CD14-positive monocyte (primary cell): ENCODE measurements around the gene HPCA. TPM values are rescaled to one million over a fixed set of nuclear protein-coding genes. Genes with fewer than 3 reads are reported as not detected.

Source experiments
- DNase-seq, 3 donors: peaks; one replicate each; pipeline ENCODE4 v3.0.0-alpha.2; 2011 to 2022
- H2AFZ ChIP-seq: 2 replicates; pipeline ENCODE4 v1.6.0; 2012; ENCODE audit warnings: mild to moderate bottlenecking, low read depth, low read length, inconsistent platforms; ENCODE audit not compliant: insufficient read depth, poor library complexity, severe bottlenecking
- H3K27ac ChIP-seq, 2 donors: 1 replicate in 1 of 2; 2 replicates in 1 of 2; pipeline ENCODE4 v1.5.1; 2012 to 2013; ENCODE audit warnings: low read length in 2 of 2, control low read depth in 1 of 2, inconsistent platforms in 1 of 2, low read depth in 1 of 2, mild to moderate bottlenecking in 1 of 2
- H3K27me3 ChIP-seq, 2 donors: one replicate each; pipeline versions ENCODE4 v1.6.0 to v1.6.1; 2011 to 2013; ENCODE audit warnings: low read length in 2 of 2; ENCODE audit not compliant: control insufficient read depth in 2 of 2, insufficient read depth in 2 of 2
- H3K36me3 ChIP-seq, 2 donors: replicated peaks in 1 of 2; 1 replicate in 1 of 2; 2 replicates in 1 of 2; pipeline versions ENCODE4 v1.5.1 to v1.6.1; 2012 to 2013; ENCODE audit warnings: low read length in 2 of 2, control low read depth in 1 of 2, inconsistent platforms in 1 of 2, mild to moderate bottlenecking in 1 of 2; ENCODE audit not compliant: insufficient read depth in 2 of 2, control insufficient read depth in 1 of 2
- H3K4me1 ChIP-seq, 2 donors: 1 replicate in 1 of 2; 2 replicates in 1 of 2; pipeline versions ENCODE4 v1.5.1 to v1.6.1; 2012 to 2013; ENCODE audit warnings: low read length in 2 of 2, control low read depth in 1 of 2, inconsistent platforms in 1 of 2, mild to moderate bottlenecking in 1 of 2, moderate library complexity in 1 of 2; ENCODE audit not compliant: insufficient read depth in 2 of 2, control insufficient read depth in 1 of 2
- H3K4me2 ChIP-seq: replicated peaks from 2 replicates; pipeline ENCODE3; 2012; ENCODE audit warnings: low read length, moderate library complexity, mild to moderate bottlenecking; ENCODE audit not compliant: poor library complexity, severe bottlenecking; ENCODE audit errors: extremely low read depth
- H3K4me3 ChIP-seq, 3 experiments: fragments of 200-600 bp in 1 of 3; sonication (generic) in 1 of 3; replicated peaks in 1 of 3; 1 replicate in 2 of 3; 2 replicates in 1 of 3; pipeline ENCODE4 v1.5.1; 2011 to 2013; ENCODE audit warnings: low read length in 3 of 3, mild to moderate bottlenecking in 3 of 3, control low read depth in 2 of 3, low read depth in 2 of 3, inconsistent platforms in 1 of 3, moderate library complexity in 1 of 3
- H3K79me2 ChIP-seq: 2 replicates; pipeline ENCODE4 v1.6.0; 2012; ENCODE audit warnings: mild to moderate bottlenecking, control low read depth, inconsistent platforms, low read length, moderate library complexity; ENCODE audit not compliant: insufficient read depth
- H3K9ac ChIP-seq: 2 replicates; pipeline ENCODE4 v1.6.0; 2017; ENCODE audit warnings: low read length, mild to moderate bottlenecking; ENCODE audit not compliant: insufficient read depth, poor library complexity, severe bottlenecking
- H3K9me3 ChIP-seq, 2 donors: replicated peaks in 1 of 2; 1 replicate in 1 of 2; 2 replicates in 1 of 2; pipeline versions ENCODE4 v1.5.1 to v1.6.1; 2012 to 2013; ENCODE audit warnings: low read length in 2 of 2, control low read depth in 1 of 2; ENCODE audit not compliant: control insufficient read depth in 1 of 2, insufficient read depth in 1 of 2
- H4K20me1 ChIP-seq: 2 replicates; pipeline ENCODE4 v1.6.0; 2012; ENCODE audit warnings: mild to moderate bottlenecking, low read length, control low read depth, moderate library complexity; ENCODE audit not compliant: insufficient read depth
- H3K27ac Mint-ChIP-seq, 7 donors: one replicate each; pipeline ENCODE4 v1.8.0; 2020; ENCODE audit warnings: mild to moderate bottlenecking in 7 of 7, mixed read lengths in 7 of 7, moderate library complexity in 6 of 7, inconsistent platforms in 2 of 7
- H3K27me3 Mint-ChIP-seq, 3 donors: one replicate each; pipeline ENCODE4 v1.8.0; 2021 to 2022; ENCODE audit warnings: low read depth in 3 of 3, mild to moderate bottlenecking in 3 of 3, mixed read lengths in 3 of 3, moderate library complexity in 3 of 3, inconsistent platforms in 1 of 3
- H3K36me3 Mint-ChIP-seq, 2 donors: one replicate each; pipeline ENCODE4 v1.8.0; 2020; ENCODE audit warnings: mixed read lengths in 2 of 2, inconsistent platforms in 1 of 2, mild to moderate bottlenecking in 1 of 2
- H3K4me1 Mint-ChIP-seq: one replicate; pipeline ENCODE4 v1.8.0; 2020; ENCODE audit warnings: mild to moderate bottlenecking, mixed read lengths
- H3K4me3 Mint-ChIP-seq, 2 donors: one replicate each; pipeline ENCODE4 v1.8.0; 2020; ENCODE audit warnings: mild to moderate bottlenecking in 2 of 2, mixed read lengths in 2 of 2, moderate library complexity in 1 of 2
- H3K9me3 Mint-ChIP-seq, 7 donors: one replicate each; pipeline ENCODE4 v1.8.0; 2020 to 2022; ENCODE audit warnings: mixed read lengths in 7 of 7, mild to moderate bottlenecking in 6 of 7, moderate library complexity in 6 of 7, inconsistent platforms in 2 of 7
- WGBS: methylation state at CpG from one replicate; pipeline ENCODE4 v1.1.5; 2013; ENCODE audit warnings: missing lambda C conversion rate; ENCODE audit not compliant: insufficient coverage; 5-methylcytosine and 5-hydroxymethylcytosine counted together
- intact Hi-C, 2 donors: fragments of 100-400 bp; cut with micrococcal nuclease; formaldehyde crosslinking; loops; one replicate each; pipeline versions ENCODE4 v1.15.0 to v1.15.1; 2023
- polyA plus RNA-seq, 3 donors: library from polyadenylated mRNA; depleted of rRNA in 1 of 3; unstranded in 2 of 3; stranded (reverse) in 1 of 3; fragments of 300-500 nt in 2 of 3; fragments of >200 nt in 1 of 3; fragmentation: Illumina TruSeq in 2 of 3; gene quantifications; 1 replicate in 2 of 3; 2 replicates in 1 of 3; pipeline ENCODE4 v1.2.3, GENCODE V29; 2012 to 2021
- TF ChIP-seq, protein P1 (sequence below): fragments of 200-600 bp; IDR thresholded peaks from one replicate; pipeline ENCODE4 v1.8.0; 2022; ENCODE audit warnings: antibody characterized with exemption, mild to moderate bottlenecking

HPCA gene
- polyA plus RNA-seq, 3 donors = not detected

DNA sequence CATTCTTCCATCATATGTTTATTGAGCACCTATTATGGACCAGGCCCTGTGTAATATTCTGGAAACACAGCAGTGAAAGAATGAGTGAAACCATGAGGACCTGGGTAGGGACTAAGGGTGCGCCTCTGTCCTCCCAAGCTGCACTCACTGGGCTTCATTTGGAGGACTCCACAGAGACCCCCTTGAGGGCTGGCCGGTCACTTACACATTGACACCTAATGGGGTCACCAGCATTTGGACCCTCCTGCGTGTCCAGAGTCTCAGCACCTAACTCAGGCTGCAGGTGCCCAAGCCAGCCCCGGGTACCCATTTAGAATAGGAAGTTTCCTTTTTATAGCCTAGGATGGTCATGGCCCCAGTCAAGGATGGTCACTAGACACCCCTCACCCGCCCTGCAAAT lies 12.8 kb upstream of the HPCA start:
- Mint-ChIP-seq H3K4me3 (no peak overlapping the region), H3K27me3 (peaks cover 47 to 66% (median 56%) of the 10 kb centered on the region in 3 donors), H3K9me3 (peaks cover 0 to 8% (median 2%) of the 10 kb centered on the region in 7 donors), H3K27ac (no peak overlapping the region), H3K36me3 (peaks cover 12 to 13% of the 10 kb centered on the region in 2 donors), H3K4me1 (peaks cover 14% of the 10 kb centered on the region)
- Histone ChIP-seq H3K9me3 (no peaks in the 10 kb centered on the region), H3K9ac (no peak overlapping the region), H2AFZ (no peak overlapping the region), H3K79me2 (no peaks in the 10 kb centered on the region), H3K4me3 (no peak overlapping the region), H3K4me2 (no peak overlapping the region), H3K27me3 (peaks cover 23 to 46% of the 10 kb centered on the region in 2 donors), H4K20me1 (no peaks in the 10 kb centered on the region), H3K36me3 (no peaks in the 10 kb centered on the region), H3K4me1 (no peaks in the 10 kb centered on the region), H3K27ac (no peak overlapping the region)
- WGBS = 100% methylated on average over 2 of the region's 5 CpGs
- intact Hi-C loops = loop anchor here in 1 of 2 donors (10.0 kb wide), 1 partner anchor 359 kb away; no protein-coding TSS in a partner anchor
- TF ChIP-seq, protein P1, sequence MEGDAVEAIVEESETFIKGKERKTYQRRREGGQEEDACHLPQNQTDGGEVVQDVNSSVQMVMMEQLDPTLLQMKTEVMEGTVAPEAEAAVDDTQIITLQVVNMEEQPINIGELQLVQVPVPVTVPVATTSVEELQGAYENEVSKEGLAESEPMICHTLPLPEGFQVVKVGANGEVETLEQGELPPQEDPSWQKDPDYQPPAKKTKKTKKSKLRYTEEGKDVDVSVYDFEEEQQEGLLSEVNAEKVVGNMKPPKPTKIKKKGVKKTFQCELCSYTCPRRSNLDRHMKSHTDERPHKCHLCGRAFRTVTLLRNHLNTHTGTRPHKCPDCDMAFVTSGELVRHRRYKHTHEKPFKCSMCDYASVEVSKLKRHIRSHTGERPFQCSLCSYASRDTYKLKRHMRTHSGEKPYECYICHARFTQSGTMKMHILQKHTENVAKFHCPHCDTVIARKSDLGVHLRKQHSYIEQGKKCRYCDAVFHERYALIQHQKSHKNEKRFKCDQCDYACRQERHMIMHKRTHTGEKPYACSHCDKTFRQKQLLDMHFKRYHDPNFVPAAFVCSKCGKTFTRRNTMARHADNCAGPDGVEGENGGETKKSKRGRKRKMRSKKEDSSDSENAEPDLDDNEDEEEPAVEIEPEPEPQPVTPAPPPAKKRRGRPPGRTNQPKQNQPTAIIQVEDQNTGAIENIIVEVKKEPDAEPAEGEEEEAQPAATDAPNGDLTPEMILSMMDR = no peak
- no peak for DNase-seq

DNA sequence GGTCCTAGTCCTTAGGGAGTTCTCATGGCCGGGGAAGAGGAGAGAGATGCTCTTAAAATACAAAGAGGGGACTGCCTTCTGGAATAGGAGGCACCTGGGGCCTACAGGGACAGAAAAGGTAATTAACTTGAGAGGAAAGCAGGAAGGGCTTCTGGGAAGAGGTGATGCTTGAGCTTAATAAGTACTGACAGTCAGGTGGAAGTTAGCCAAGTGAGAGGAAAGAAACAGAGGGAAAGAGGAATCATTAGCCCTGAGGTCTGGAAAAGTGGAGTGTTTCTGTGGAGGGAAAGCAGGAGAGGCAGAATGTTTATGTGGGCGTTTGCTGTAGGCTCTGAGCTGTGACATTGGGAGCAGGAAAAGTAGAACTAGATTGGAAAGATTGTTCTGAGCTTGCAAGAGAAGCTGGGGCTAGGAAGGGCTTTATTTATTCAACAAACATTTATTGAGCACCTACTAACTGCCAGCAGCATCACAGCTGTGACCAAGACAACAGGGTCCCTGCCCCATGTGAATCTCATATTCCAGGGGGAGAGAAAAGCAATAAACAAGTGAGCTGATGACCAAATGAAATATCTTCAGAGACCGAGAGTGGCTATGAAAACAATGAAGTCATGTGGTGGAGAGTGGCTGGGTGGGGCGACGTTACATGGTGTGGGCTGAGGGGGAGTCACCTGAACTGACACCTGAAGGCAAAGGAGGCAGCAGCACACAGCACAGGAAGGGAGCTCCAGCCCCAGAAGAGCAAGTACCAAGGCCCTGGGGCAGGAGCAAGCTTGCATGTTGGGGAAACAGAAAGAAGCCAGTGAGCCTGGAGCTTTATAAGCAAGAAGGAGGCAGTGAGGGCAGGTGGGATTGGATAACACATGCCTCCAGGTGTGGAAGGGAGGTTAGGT lies 11.2 kb upstream of the HPCA start:
- H3K27me3 ChIP-seq = peaks cover 15 to 35% of the 10 kb centered on the region in 2 donors
- Mint-ChIP-seq H3K9me3 (peaks cover 0 to 8% (median 1%) of the 10 kb centered on the region in 7 donors), H3K27ac (no peak overlapping the region), H3K36me3 (no peaks in the 10 kb centered on the region), H3K4me3 (peak overlapping the region in 1 of 2 donors; percentile 35), H3K27me3 (peaks cover 33 to 54% (median 49%) of the 10 kb centered on the region in 3 donors), H3K4me1 (peaks cover 14% of the 10 kb centered on the region)
- H3K9ac ChIP-seq = no peak overlapping the region
- intact Hi-C loops = loop anchor here (2.0 to 10.0 kb wide), 3 partner anchors 212 to 360 kb away; no protein-coding TSS in a partner anchor
- no peak overlapping the region for H2AFZ ChIP-seq
- no peaks in the 10 kb centered on the region for H3K79me2 ChIP-seq
- whole genome bisulfite sequencing = 88% methylated on average over 5 of the region's 5 CpGs
- no peak overlapping the region for H3K4me3 ChIP-seq
- H3K9me3 ChIP-seq = no peaks in the 10 kb centered on the region
- no peaks in the 10 kb centered on the region for H3K36me3 ChIP-seq
- H4K20me1 ChIP-seq = no peaks in the 10 kb centered on the region
- no peak overlapping the region for H3K27ac ChIP-seq
- no peak for DNase-seq
- no peak overlapping the region for H3K4me2 ChIP-seq
- no peaks in the 10 kb centered on the region for H3K4me1 ChIP-seq
- TF ChIP-seq, protein P1 = no peak
